Caco-2 (cell line): ENCODE measurements around the gene RASSF3. TPM values are rescaled to one million over a fixed set of nuclear protein-coding genes. Genes with fewer than 3 reads are reported as not detected.

Experiments used
- BruUV-seq: library from RNA; stranded (reverse); fragments of 400-500 nt; replicated peaks from 2 replicates; lab custom pipeline; 2021; lab: Mats Ljungman, UMichigan
- CTCF ChIA-PET: fragments of 300-600 bp; sonication (Branson Sonifier 250); formaldehyde crosslinking; loops from one replicate; lab custom pipeline; 2022; ENCODE audit warnings: antibody characterized with exemption; lab: Charles Lee
- POLR2A ChIA-PET: fragments of 300-600 bp; sonication (Branson Sonifier 250); formaldehyde crosslinking; loops from one replicate; lab custom pipeline; 2022; ENCODE audit warnings: antibody characterized with exemption; lab: Charles Lee
- DNase-seq, 2 experiments: peaks; one replicate each; pipeline versions ENCODE4 v3.0.0 to v3.0.0-alpha.2; 2020 to 2022
- H3K27me3 ChIP-seq: replicated peaks from 2 replicates; pipeline ENCODE4 v1.6.0; 2011; ENCODE audit warnings: low read length; ENCODE audit not compliant: control insufficient read depth, insufficient read depth
- H3K36me3 ChIP-seq: 2 replicates; pipeline ENCODE4 v1.5.1; 2011; ENCODE audit warnings: low read length; ENCODE audit not compliant: control insufficient read depth, insufficient read depth
- H3K4me1 ChIP-seq: fragments of 250-450 bp; sonication (Bioruptor Pico); 2 replicates; pipeline ENCODE4 v1.5.1; 2020; ENCODE audit warnings: mild to moderate bottlenecking
- H3K4me3 ChIP-seq: 2 replicates; pipeline ENCODE4 v1.5.1; 2011; ENCODE audit warnings: low read depth, mild to moderate bottlenecking, control low read depth, low read length
- H3K9me3 ChIP-seq: fragments of 250-450 bp; sonication (Bioruptor Pico); 2 replicates; pipeline ENCODE4 v1.5.1; 2020; ENCODE audit warnings: mild to moderate bottlenecking, moderate library complexity
- H3K27ac Mint-ChIP-seq: one replicate; pipeline ENCODE4 v1.8.0; 2022; ENCODE audit warnings: mixed read lengths; ENCODE audit not compliant: unreplicated experiment
- H3K27me3 Mint-ChIP-seq: one replicate; pipeline ENCODE4 v1.8.0; 2022; ENCODE audit warnings: mixed read lengths; ENCODE audit not compliant: insufficient read depth, unreplicated experiment
- H3K36me3 Mint-ChIP-seq: one replicate; pipeline ENCODE4 v1.8.0; 2022; ENCODE audit warnings: mild to moderate bottlenecking, mixed read lengths; ENCODE audit not compliant: insufficient read depth, unreplicated experiment
- H3K4me1 Mint-ChIP-seq: one replicate; pipeline ENCODE4 v1.8.0; 2022; ENCODE audit warnings: low read depth, mixed read lengths; ENCODE audit not compliant: unreplicated experiment
- H3K4me3 Mint-ChIP-seq: one replicate; pipeline ENCODE4 v1.8.0; 2022; ENCODE audit warnings: mild to moderate bottlenecking, moderate library complexity, mixed read lengths; ENCODE audit not compliant: unreplicated experiment
- H3K9me3 Mint-ChIP-seq: one replicate; pipeline ENCODE4 v1.8.0; 2022; ENCODE audit warnings: mixed read lengths; ENCODE audit not compliant: unreplicated experiment
- CTCF ChIP-seq, 2 experiments: fragments of 200-600 bp in 1 of 2; IDR thresholded peaks; 1 replicate in 1 of 2; 2 replicates in 1 of 2; pipeline versions ENCODE4 v1.5.1 to v1.8.0; 2011 to 2022; ENCODE audit warnings: antibody characterized with exemption in 1 of 2, control low read depth in 1 of 2, inconsistent platforms in 1 of 2, low read depth in 1 of 2, low read length in 1 of 2, mild to moderate bottlenecking in 1 of 2, moderate library complexity in 1 of 2; ENCODE audit not compliant: insufficient read depth in 1 of 2, severe bottlenecking in 1 of 2, unreplicated experiment in 1 of 2
- intact Hi-C: fragments of 100-400 bp; cut with micrococcal nuclease; formaldehyde crosslinking; loops from one replicate; pipeline ENCODE4 v1.10.0; 2022; ENCODE audit not compliant: unreplicated experiment
- total RNA-seq: library from RNA; stranded (reverse); gene quantifications from 2 replicates; pipeline ENCODE4 v1.2.3, GENCODE V29; 2022

Gene RASSF3
- total RNA-seq, 1 experiment from 2014 or later = 25.7 TPM

GRCh38 chr12:64667793-64668192 lies 57.5 kb downstream of the RASSF3 start:
- H3K27me3 ChIP-seq = no peaks in the 10 kb centered on the region
- no peaks in the 10 kb centered on the region for H3K36me3 ChIP-seq
- Mint-ChIP-seq H3K4me1 (peaks cover 62% of the 10 kb centered on the region), H3K27ac (no peak overlapping the region), H3K9me3 (no peaks in the 10 kb centered on the region), H3K4me3 (no peak overlapping the region), H3K27me3 (no peaks in the 10 kb centered on the region), H3K36me3 (no peaks in the 10 kb centered on the region)
- H3K9me3 ChIP-seq = no peaks in the 10 kb centered on the region
- H3K4me3 ChIP-seq = no peak overlapping the region
- TF ChIP-seq CTCF (IDR thresholded peaks at IDR 0.05; ENCODE audit: insufficient read depth in 1 of 2, low read depth in 1 of 2, low read length in 1 of 2, severe bottlenecking in 1 of 2, unreplicated experiment in 1 of 2) = no peak
- CTCF ChIA-PET = no interaction called here
- no TSS peak for BruUV-seq
- POLR2A ChIA-PET = interaction anchor here (0.5 kb wide), 1 partner anchor 88 kb away, joined by 3 read pairs; no protein-coding TSS in a partner anchor
- intact Hi-C loops = loop anchor here (2.0 kb wide), 1 partner anchor 59 kb away; no protein-coding TSS in a partner anchor
- peaks cover 82% of the 10 kb centered on the region for H3K4me1 ChIP-seq
- DNase-seq = no peak

- H3K36me3 ChIP-seq = no peaks in the 10 kb centered on the region
- Mint-ChIP-seq H3K27ac (peak overlapping the region; percentile 57), H3K36me3 (no peaks in the 10 kb centered on the region), H3K4me3 (peak overlapping the region; percentile 27), H3K9me3 (no peaks in the 10 kb centered on the region), H3K27me3 (no peaks in the 10 kb centered on the region), H3K4me1 (peaks cover 59% of the 10 kb centered on the region)
- intact Hi-C loops = loop anchor here (2.0 kb wide), 1 partner anchor 61 kb away; no protein-coding TSS in a partner anchor
- no peaks in the 10 kb centered on the region for H3K27me3 ChIP-seq
- BruUV-seq = no TSS peak
- no peak overlapping the region for H3K4me3 ChIP-seq
- H3K4me1 ChIP-seq = peaks cover 91% of the 10 kb centered on the region
- ChIA-PET CTCF (no interaction called here), POLR2A (no interaction called here)
- DNase-seq = peak in 1 of 2 experiments; percentile 45
- no peak for TF ChIP-seq CTCF (IDR thresholded peaks at IDR 0.05; ENCODE audit: insufficient read depth in 1 of 2, low read depth in 1 of 2, low read length in 1 of 2, severe bottlenecking in 1 of 2, unreplicated experiment in 1 of 2)
- no peaks in the 10 kb centered on the region for H3K9me3 ChIP-seq
Observed at GRCh38 chr12:64669270-64669842, 59.1 kb downstream of the RASSF3 start.

GRCh38 chr12:64670019-64670418 lies 59.7 kb downstream of the RASSF3 start:
- H3K9me3 ChIP-seq = no peaks in the 10 kb centered on the region
- CTCF ChIA-PET = interaction anchor here (0.5 kb wide), 1 partner anchor 9 kb away, joined by 3 read pairs; no protein-coding TSS in a partner anchor
- H3K4me1 ChIP-seq = peaks cover 88% of the 10 kb centered on the region
- no peaks in the 10 kb centered on the region for H3K27me3 ChIP-seq
- no peak for TF ChIP-seq CTCF (IDR thresholded peaks at IDR 0.05; ENCODE audit: insufficient read depth in 1 of 2, low read depth in 1 of 2, low read length in 1 of 2, severe bottlenecking in 1 of 2, unreplicated experiment in 1 of 2)
- Mint-ChIP-seq H3K4me3 (no peak overlapping the region), H3K27ac (no peak overlapping the region), H3K9me3 (no peaks in the 10 kb centered on the region), H3K4me1 (peaks cover 59% of the 10 kb centered on the region), H3K27me3 (no peaks in the 10 kb centered on the region), H3K36me3 (no peaks in the 10 kb centered on the region)
- H3K4me3 ChIP-seq = no peak overlapping the region
- H3K36me3 ChIP-seq = no peaks in the 10 kb centered on the region
- no peak for DNase-seq
- BruUV-seq = no TSS peak
- POLR2A ChIA-PET = interaction anchor here (0.7 kb wide), 1 partner anchor 1993 kb away, joined by 5 read pairs; no protein-coding TSS in a partner anchor
- intact Hi-C loops = no loop called here
